ENCODE results near the gene CD164. TPM values are rescaled to one million over a fixed set of nuclear protein-coding genes. Genes with fewer than 3 reads are reported as not detected.

The CD164 gene
- polyA plus RNA-seq, 1 of the 3 experiments (the other 2 are of a cell fraction): 83.4 TPM

DNA sequence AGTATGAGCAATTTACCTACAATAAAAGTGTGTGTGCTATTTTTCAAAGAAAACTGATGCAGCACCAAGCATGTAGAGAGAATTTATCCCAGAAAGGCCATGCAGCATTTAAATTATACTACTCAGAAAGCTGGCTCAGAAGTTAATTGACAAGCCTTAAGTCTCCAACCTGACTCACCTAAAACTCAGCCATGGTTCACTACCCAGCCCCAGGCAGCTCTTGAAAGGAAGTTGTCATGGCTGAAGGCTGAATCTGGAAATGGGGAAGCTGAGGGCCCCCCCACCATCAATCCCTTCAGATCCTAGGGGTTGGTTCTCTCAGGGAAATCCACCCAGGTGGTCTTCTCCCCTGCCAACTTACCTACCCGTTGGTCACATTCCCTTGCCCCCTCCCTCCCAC, 38.5 kb upstream of the CD164 start:
- Histone ChIP-seq H4K20me1 (ENCODE audit: insufficient read depth) (no peaks in the 10 kb centered on the region), H3K4me3 (ENCODE audit: low read depth in 2 of 2, low read length in 1 of 2) (no peak overlapping the region), H3K27ac (ENCODE audit: low read depth in 2 of 2, low read length in 1 of 2) (no peak overlapping the region), H2AFZ (ENCODE audit: low read depth) (no peak overlapping the region), H3F3A (replicated peaks; ENCODE audit: insufficient read depth) (no peaks in the 10 kb centered on the region), H3K36me3 (replicated peaks in 1 of 2; ENCODE audit: control insufficient read depth in 1 of 2, insufficient read depth in 2 of 2, low read length in 1 of 2) (no peaks in the 10 kb centered on the region), H3K27me3 (ENCODE audit: insufficient read depth) (no peaks in the 10 kb centered on the region), H3K4me1 (ENCODE audit: control insufficient read depth in 1 of 2, insufficient read depth in 2 of 2, low read depth in 1 of 2, low read length in 1 of 2) (no peaks in the 10 kb centered on the region), H3K9ac (no peak overlapping the region), H3K79me2 (ENCODE audit: insufficient read depth) (no peaks in the 10 kb centered on the region), H3K9me2 (no peaks in the 10 kb centered on the region), H3K4me2 (no peak overlapping the region), H3K9me3 (no peaks in the 10 kb centered on the region)
- TF ChIP-seq SMC3 (IDR thresholded peaks at IDR 0.05; ENCODE audit: low read depth, low read length): no peak
- no peak for TF ChIP-seq RXRA (IDR thresholded peaks at IDR 0.05; ENCODE audit: borderline replicate concordance, low read depth)
- no peak for TF ChIP-seq EZH2phosphoT487 (IDR thresholded peaks at IDR 0.05; ENCODE audit: borderline replicate concordance, low read depth)
- no peak for TF ChIP-seq FOXM1 (IDR thresholded peaks at IDR 0.05; ENCODE audit: low read depth)
- TF ChIP-seq TEAD4 (IDR thresholded peaks at IDR 0.05; ENCODE audit: borderline replicate concordance, insufficient read depth): no peak
- TF ChIP-seq, protein P1, sequence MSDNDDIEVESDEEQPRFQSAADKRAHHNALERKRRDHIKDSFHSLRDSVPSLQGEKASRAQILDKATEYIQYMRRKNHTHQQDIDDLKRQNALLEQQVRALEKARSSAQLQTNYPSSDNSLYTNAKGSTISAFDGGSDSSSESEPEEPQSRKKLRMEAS (IDR thresholded peaks at IDR 0.05; ENCODE audit: low read depth): no peak
- TF ChIP-seq ELF1 (IDR thresholded peaks at IDR 0.05): no peak
- TF ChIP-seq, protein P2, sequence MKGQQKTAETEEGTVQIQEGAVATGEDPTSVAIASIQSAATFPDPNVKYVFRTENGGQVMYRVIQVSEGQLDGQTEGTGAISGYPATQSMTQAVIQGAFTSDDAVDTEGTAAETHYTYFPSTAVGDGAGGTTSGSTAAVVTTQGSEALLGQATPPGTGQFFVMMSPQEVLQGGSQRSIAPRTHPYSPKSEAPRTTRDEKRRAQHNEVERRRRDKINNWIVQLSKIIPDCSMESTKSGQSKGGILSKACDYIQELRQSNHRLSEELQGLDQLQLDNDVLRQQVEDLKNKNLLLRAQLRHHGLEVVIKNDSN (IDR thresholded peaks at IDR 0.05; ENCODE audit: borderline replicate concordance, low read depth): no peak
- no peak for TF ChIP-seq SIN3A (IDR thresholded peaks at IDR 0.05; ENCODE audit: borderline replicate concordance, low read depth, low read length)
- no peak for TF ChIP-seq CHD2 (IDR thresholded peaks at IDR 0.05; ENCODE audit: low read length, partially characterized antibody)
- no peak for TF ChIP-seq PBX3 (IDR thresholded peaks at IDR 0.05)
- TF ChIP-seq GATA2 (CRISPR knock-in tag; IDR thresholded peaks at IDR 0.05): no peak
- no peak for TF ChIP-seq MEF2A (IDR thresholded peaks at IDR 0.05; ENCODE audit: borderline replicate concordance, low read depth)
- no peak for TF ChIP-seq USF2 (IDR thresholded peaks at IDR 0.05; ENCODE audit: borderline replicate concordance, low read depth, low read length)
- no peak for TF ChIP-seq JUND (IDR thresholded peaks at IDR 0.05)
- no peak for TF ChIP-seq RCOR1 (IDR thresholded peaks at IDR 0.05; ENCODE audit: low read length)
- CTCF ChIA-PET: interaction anchor here (0.9 kb wide), 1 partner anchor 32 kb away, joined by 3 read pairs; no protein-coding TSS in a partner anchor
- no peak for DNase-seq
- POLR2A ChIA-PET: interaction anchor here (0.6 kb wide), 1 partner anchor 1030 kb away, joined by 4 read pairs; no protein-coding TSS in a partner anchor
- WGBS (ENCODE audit: low lambda C conversion rate): 81% methylated on average over 1 of the region's 1 CpG

DNA sequence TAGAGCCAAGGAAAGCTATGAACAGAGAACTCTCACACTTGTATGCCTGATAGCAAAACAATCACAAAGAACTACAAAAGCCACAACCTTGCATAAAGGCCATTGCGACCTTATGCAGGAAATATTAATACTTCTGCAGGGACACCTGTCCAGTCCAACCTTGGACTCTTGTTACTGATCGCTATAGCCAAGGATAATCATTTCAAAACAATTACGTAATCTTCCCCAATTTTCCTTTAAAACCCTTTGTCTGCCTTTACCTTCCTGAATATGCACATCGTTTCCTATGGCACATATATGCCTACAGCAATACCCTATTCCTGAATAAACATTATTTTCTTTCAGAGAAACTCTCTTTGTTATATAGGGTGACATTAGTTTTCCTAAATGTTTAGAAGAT, 35.4 kb upstream of the CD164 start:
- ChIA-PET CTCF (interaction anchor here (1.0 kb wide), 1 partner anchor 35 kb away, joined by 4 read pairs; no protein-coding TSS in a partner anchor), POLR2A (no interaction called here)
- no peaks in the 10 kb centered on the region for H3K36me3 ChIP-seq (replicated peaks in 1 of 2; ENCODE audit: control insufficient read depth in 1 of 2, insufficient read depth in 2 of 2, low read length in 1 of 2)
- TF ChIP-seq MEF2A (IDR thresholded peaks at IDR 0.05; ENCODE audit: borderline replicate concordance, low read depth): no peak
- TF ChIP-seq GATA2 (CRISPR knock-in tag; IDR thresholded peaks at IDR 0.05): no peak
- no peak overlapping the region for H3K4me3 ChIP-seq (ENCODE audit: low read depth in 2 of 2, low read length in 1 of 2)
- no peaks in the 10 kb centered on the region for H3K4me1 ChIP-seq (ENCODE audit: control insufficient read depth in 1 of 2, insufficient read depth in 2 of 2, low read depth in 1 of 2, low read length in 1 of 2)
- WGBS (ENCODE audit: low lambda C conversion rate): 92% methylated on average over 4 of the region's 4 CpGs
- no peaks in the 10 kb centered on the region for H3F3A ChIP-seq (replicated peaks; ENCODE audit: insufficient read depth)
- no peaks in the 10 kb centered on the region for H3K79me2 ChIP-seq (ENCODE audit: insufficient read depth)
- H3K27me3 ChIP-seq (ENCODE audit: insufficient read depth): no peaks in the 10 kb centered on the region
- H3K4me2 ChIP-seq: no peak overlapping the region
- H3K9me3 ChIP-seq: no peaks in the 10 kb centered on the region
- H3K27ac ChIP-seq (ENCODE audit: low read depth in 2 of 2, low read length in 1 of 2): no peak overlapping the region
- H3K9ac ChIP-seq: no peak overlapping the region
- H4K20me1 ChIP-seq (ENCODE audit: insufficient read depth): no peaks in the 10 kb centered on the region
- H2AFZ ChIP-seq (ENCODE audit: low read depth): no peak overlapping the region
- H3K9me2 ChIP-seq: no peaks in the 10 kb centered on the region
- no peak for DNase-seq
